Omental fat pad (tissue), 4 donors: ENCODE measurements around the gene STRAP. TPM values are rescaled to one million over a fixed set of nuclear protein-coding genes. Genes with fewer than 3 reads are reported as not detected.

ENCODE experiments used
- ATAC-seq: fragments of 150-250 bp; one replicate; pipeline ENCODE4 v1.9.1; 2016; ENCODE audit warnings: mild to moderate bottlenecking, moderate library complexity; ENCODE audit not compliant: low FRiP score
- DNase-seq: peaks from one replicate; pipeline ENCODE4 v3.0.0-alpha.2; 2019; ENCODE audit warnings: low spot score
- CTCF ChIP-seq, 3 donors: fragments of 450-650 bp; IDR thresholded peaks; one replicate each; pipeline ENCODE4 v1.5.1; 2016 to 2017; ENCODE audit warnings: antibody characterized with exemption in 3 of 3, mild to moderate bottlenecking in 3 of 3, moderate library complexity in 2 of 3
- total RNA-seq, 4 donors: library from RNA; depleted of rRNA; stranded (reverse); fragments of >200 nt; gene quantifications; one replicate each; pipeline ENCODE4 v1.1.0, GENCODE V29; 2016

STRAP gene
- total RNA-seq = 10 to 100 TPM; 48.2 to 83.7 (median 68.1) TPM

DNA sequence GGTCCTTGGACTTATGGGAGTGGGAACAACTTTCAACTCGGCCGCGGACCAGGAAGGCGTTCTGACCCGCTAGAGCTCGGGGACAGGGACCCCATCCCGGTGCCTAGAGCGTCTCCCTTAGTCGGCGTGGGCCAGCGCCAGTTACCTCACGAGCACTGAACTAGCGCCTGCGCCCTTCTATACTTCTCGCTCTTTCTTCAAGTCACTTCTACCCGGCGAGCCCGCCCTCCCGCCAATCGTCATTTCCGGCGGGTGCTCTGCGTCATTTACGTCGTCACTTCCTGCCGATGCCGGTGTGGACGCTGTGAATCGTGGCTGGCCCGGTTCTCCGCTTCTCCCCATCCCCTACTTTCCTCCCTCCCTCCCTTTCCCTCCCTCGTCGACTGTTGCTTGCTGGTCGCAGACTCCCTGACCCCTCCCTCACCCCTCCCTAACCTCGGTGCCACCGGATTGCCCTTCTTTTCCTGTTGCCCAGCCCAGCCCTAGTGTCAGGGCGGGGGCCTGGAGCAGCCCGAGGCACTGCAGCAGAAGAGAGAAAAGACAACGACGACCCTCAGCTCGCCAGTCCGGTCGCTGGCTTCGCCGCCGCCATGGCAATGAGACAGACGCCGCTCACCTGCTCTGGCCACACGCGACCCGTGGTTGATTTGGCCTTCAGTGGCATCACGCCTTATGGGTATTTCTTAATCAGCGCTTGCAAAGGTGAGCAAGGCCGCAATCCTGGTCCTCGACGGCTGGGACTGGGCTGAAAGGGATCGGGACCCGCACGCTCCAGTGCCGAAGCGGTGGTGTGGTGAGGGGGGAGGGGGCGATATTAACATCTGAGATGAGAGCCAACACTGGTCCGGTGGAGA is at the start of gene STRAP:
Gene STRAP, plus strand, starts transcription at position 270 of the 854 bp plus-strand sequence. Its CDS starts 321 bp downstream, at position 591.
- peak; percentile 92 for DNase-seq
- ATAC-seq = peak; percentile 98
- TF ChIP-seq CTCF (IDR thresholded peaks at IDR 0.05) = no peak

GRCh38 chr12:15834575-15834974 is 47.6 kb upstream of the STRAP start:
- no peak for TF ChIP-seq CTCF (IDR thresholded peaks at IDR 0.05)
- peak; percentile 39 for ATAC-seq
- no peak for DNase-seq

DNA sequence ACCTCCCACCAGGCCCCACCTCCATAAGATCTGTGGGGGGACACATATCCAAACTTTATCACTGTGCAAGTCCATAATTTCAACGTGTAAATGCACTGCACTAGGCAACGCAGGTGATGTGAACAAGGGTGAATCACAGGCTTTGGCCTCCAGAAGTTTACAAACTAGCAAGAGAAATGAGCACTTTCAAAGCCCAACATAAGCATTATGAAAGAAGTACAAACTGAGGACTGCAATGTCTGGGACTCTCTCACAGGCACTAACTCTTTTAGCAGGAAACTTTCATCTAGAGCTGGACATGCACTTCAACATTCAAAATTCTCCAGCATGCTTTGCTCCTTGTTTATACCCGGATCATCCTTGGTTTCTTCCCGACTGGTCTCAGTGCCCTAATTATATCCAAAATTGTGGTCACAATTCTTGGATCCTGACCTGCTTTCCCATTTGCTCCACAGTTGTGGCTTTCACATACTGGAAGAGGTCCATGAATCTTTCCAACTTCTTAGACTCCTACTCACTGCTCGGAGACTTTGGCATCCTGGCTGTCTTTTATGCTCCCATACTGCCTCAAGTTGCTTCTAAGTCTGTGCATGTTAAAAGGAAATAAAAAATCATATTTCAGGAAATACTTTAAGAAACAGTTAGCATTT is 44.9 kb upstream of the STRAP start:
- TF ChIP-seq CTCF (IDR thresholded peaks at IDR 0.05) = no peak
- ATAC-seq (peak; percentile 57), DNase-seq (no peak)

- ATAC-seq (no peak), DNase-seq (no peak)
- no peak for TF ChIP-seq CTCF (IDR thresholded peaks at IDR 0.05)
Measured at GRCh38 chr12:15839041-15839440, 43.1 kb upstream of the STRAP start.

DNA sequence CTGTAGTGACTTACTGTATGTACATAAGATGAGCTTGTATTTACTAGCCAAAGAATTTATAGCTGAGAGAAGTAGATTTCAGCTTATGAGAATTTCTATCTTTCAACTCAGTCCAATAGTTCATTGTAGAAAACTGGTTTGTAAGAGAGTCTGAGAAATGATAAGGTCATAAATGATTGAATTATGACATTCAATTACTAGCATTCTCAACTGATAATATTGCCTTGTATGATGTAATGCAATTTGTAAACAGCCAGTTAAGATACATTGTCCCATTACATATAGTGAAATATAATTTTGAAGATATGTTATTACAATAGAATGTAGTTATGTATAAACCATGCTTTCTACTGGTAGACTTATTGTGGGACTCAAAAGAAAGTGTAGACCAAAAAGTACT is 42.5 kb upstream of the STRAP start:
- no peak for TF ChIP-seq CTCF (IDR thresholded peaks at IDR 0.05)
- DNase-seq (no peak), ATAC-seq (no peak)

DNA sequence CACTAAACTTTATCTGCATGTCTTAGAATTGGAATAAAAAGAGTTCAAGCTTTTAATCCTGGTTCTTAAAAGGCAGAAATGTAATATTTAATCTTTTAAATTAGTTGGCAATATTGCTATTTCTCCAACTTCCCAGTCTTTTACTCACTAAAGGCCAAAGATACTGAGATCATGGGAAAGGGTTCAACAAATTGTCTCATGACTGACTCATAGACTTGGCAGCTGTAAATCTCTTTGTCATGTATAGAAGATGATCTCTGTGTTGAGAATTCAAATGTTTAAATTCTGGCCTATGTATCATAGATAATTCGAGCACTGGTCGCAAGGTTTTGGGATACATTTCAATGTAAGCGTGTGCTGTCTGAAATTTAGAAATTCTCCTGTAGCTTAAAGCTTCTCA is 40.1 kb upstream of the STRAP start:
- no peak for DNase-seq
- ATAC-seq = peak; percentile 21
- TF ChIP-seq CTCF (IDR thresholded peaks at IDR 0.05) = no peak
